WTC11 (cell line): ENCODE measurements around the gene HIP1R. TPM values are rescaled to one million over a fixed set of nuclear protein-coding genes. Genes with fewer than 3 reads are reported as not detected.

Experiments used
- ATAC-seq: fragments of 200-7000 bp; cut with Tn5 transposase; 2 replicates; pipeline ENCODE4 v1.10.0; 2021; ENCODE audit warnings: mild to moderate bottlenecking, moderate library complexity
- CTCF ChIA-PET: fragments of 300-600 bp; sonication (Branson Sonifier 250); formaldehyde crosslinking; loops from one replicate; lab custom pipeline; 2021; ENCODE audit warnings: antibody characterized with exemption; lab: Charles Lee
- POLR2A ChIA-PET: fragments of 350-600 bp; sonication (Branson Sonifier 250); formaldehyde crosslinking; loops from one replicate; lab custom pipeline; 2021; ENCODE audit warnings: antibody characterized with exemption; lab: Charles Lee
- DNase-seq: peaks from one replicate; pipeline ENCODE4 v3.0.0; 2021; ENCODE audit warnings: low spot score
- H3K27ac Mint-ChIP-seq: 2 replicates; pipeline ENCODE4 v1.8.0; 2021; ENCODE audit warnings: mixed read lengths
- H3K27me3 Mint-ChIP-seq: 2 replicates; pipeline ENCODE4 v1.8.0; 2021; ENCODE audit warnings: low read depth, mild to moderate bottlenecking, moderate library complexity, mixed read lengths
- H3K36me3 Mint-ChIP-seq: 2 replicates; pipeline ENCODE4 v1.8.0; 2021; ENCODE audit warnings: mixed read lengths
- H3K4me1 Mint-ChIP-seq: 2 replicates; pipeline ENCODE4 v1.8.0; 2022; ENCODE audit warnings: mixed read lengths
- H3K4me3 Mint-ChIP-seq: 2 replicates; pipeline ENCODE4 v1.8.0; 2021; ENCODE audit warnings: mild to moderate bottlenecking, moderate library complexity, mixed read lengths
- H3K9me3 Mint-ChIP-seq: 2 replicates; pipeline ENCODE4 v1.8.0; 2021; ENCODE audit warnings: mixed read lengths
- AR ChIP-seq: fragments of 250-450 bp; sonication (Bioruptor Pico); IDR thresholded peaks from 2 replicates; pipeline ENCODE4 v1.9.0; 2021; ENCODE audit warnings: mild to moderate bottlenecking
- E2F1 ChIP-seq: sonication (generic); formaldehyde crosslinking; IDR thresholded peaks from 2 replicates; pipeline ENCODE4 v1.8.0; 2022; ENCODE audit warnings: mild to moderate bottlenecking, missing genetic modification reagents
- FOXK1 ChIP-seq: sonication (generic); formaldehyde crosslinking; IDR thresholded peaks from 2 replicates; pipeline ENCODE4 v1.8.0; 2022; ENCODE audit warnings: mild to moderate bottlenecking, moderate library complexity, missing genetic modification reagents
- GTF2I ChIP-seq: fragments of 250-450 bp; sonication (Bioruptor Pico); conservative IDR thresholded peaks from 2 replicates; pipeline ENCODE4 v1.4.0; 2021; ENCODE audit warnings: mild to moderate bottlenecking
- NR2C2 ChIP-seq: sonication (generic); formaldehyde crosslinking; IDR thresholded peaks from 2 replicates; pipeline ENCODE4 v1.8.0; 2022; ENCODE audit warnings: mild to moderate bottlenecking, missing genetic modification reagents
- NR3C1 ChIP-seq: sonication (generic); formaldehyde crosslinking; conservative IDR thresholded peaks from 2 replicates; pipeline ENCODE4 v1.8.1; 2023; ENCODE audit warnings: low read depth, mild to moderate bottlenecking, missing genetic modification reagents
- PRDM15 ChIP-seq: sonication (generic); formaldehyde crosslinking; IDR thresholded peaks from 2 replicates; pipeline ENCODE4 v1.8.0; 2022; ENCODE audit warnings: missing genetic modification reagents
- PRRX2 ChIP-seq: fragments of 250-450 bp; sonication (Bioruptor Pico); IDR thresholded peaks from 2 replicates; pipeline ENCODE4 v1.8.0; 2021; ENCODE audit warnings: mild to moderate bottlenecking
- TP53 ChIP-seq: sonication (generic); formaldehyde crosslinking; IDR thresholded peaks from 2 replicates; pipeline ENCODE4 v1.8.1; 2023; ENCODE audit warnings: mild to moderate bottlenecking, missing genetic modification reagents
- ZNF121 ChIP-seq: sonication (generic); formaldehyde crosslinking; IDR thresholded peaks from 2 replicates; pipeline ENCODE4 v1.8.0; 2023; ENCODE audit warnings: missing genetic modification reagents
- ZNF138 ChIP-seq: sonication (generic); formaldehyde crosslinking; conservative IDR thresholded peaks from 2 replicates; pipeline ENCODE4 v1.8.1; 2022; ENCODE audit warnings: mild to moderate bottlenecking, moderate library complexity, missing genetic modification reagents
- ZNF317 ChIP-seq: sonication (generic); formaldehyde crosslinking; IDR thresholded peaks from 2 replicates; pipeline ENCODE4 v1.8.1; 2023; ENCODE audit warnings: low read depth, mild to moderate bottlenecking, moderate library complexity, missing genetic modification reagents, borderline replicate concordance
- ZNF532 ChIP-seq: fragments of 250-450 bp; sonication (Bioruptor Pico); IDR thresholded peaks from 2 replicates; pipeline ENCODE4 v1.9.0; 2021; ENCODE audit warnings: mild to moderate bottlenecking, borderline replicate concordance
- total RNA-seq: library from RNA; stranded (reverse); gene quantifications from 3 replicates; pipeline ENCODE4 v1.2.3, GENCODE V29; 2021

HIP1R gene
- total RNA-seq, 1 experiment from 2014 or later = 45.2 TPM

- Mint-ChIP-seq H3K4me1 (peaks cover 44% of the 10 kb centered on the region), H3K36me3 (no peaks in the 10 kb centered on the region; the same call in 1 of the 2 replicates), H3K27ac (no peak overlapping the region), H3K27me3 (peaks cover 100% of the 10 kb centered on the region), H3K4me3 (no peak overlapping the region), H3K9me3 (no peaks in the 10 kb centered on the region)
- no peak for ATAC-seq
- ChIA-PET POLR2A (no interaction called here), CTCF (no interaction called here)
- DNase-seq = no peak
- TF ChIP-seq ZNF532 (CRISPR knock-in tag) (no peak), PRDM15 (CRISPR knock-in tag) (no peak), NR2C2 (CRISPR knock-in tag) (no peak), TP53 (CRISPR knock-in tag) (no peak), NR3C1 (no peak), FOXK1 (CRISPR knock-in tag) (no peak), AR (CRISPR knock-in tag) (no peak), E2F1 (no peak), ZNF317 (no peak), ZNF121 (no peak), ZNF138 (CRISPR knock-in tag) (no peak), GTF2I (CRISPR knock-in tag) (no peak), PRRX2 (CRISPR knock-in tag) (no peak)
Observed at GRCh38 chr12:122876731-122877130, 41.5 kb downstream of the HIP1R start.
